NCI-H2227 treated with DMSO at 0.1 percent for 48 hours (cell line): ENCODE measurements around the gene RBM44.
"Not testable (repeated sequence)": the region's sequence is repeated elsewhere in the genome, so short reads cannot be mapped to it uniquely, and the experiment has no call there.

Source experiments
- DNase-seq: peaks from one replicate; lab custom pipeline; 2025; lab: John Stamatoyannopoulos, UW

RBM44 gene, protein sequence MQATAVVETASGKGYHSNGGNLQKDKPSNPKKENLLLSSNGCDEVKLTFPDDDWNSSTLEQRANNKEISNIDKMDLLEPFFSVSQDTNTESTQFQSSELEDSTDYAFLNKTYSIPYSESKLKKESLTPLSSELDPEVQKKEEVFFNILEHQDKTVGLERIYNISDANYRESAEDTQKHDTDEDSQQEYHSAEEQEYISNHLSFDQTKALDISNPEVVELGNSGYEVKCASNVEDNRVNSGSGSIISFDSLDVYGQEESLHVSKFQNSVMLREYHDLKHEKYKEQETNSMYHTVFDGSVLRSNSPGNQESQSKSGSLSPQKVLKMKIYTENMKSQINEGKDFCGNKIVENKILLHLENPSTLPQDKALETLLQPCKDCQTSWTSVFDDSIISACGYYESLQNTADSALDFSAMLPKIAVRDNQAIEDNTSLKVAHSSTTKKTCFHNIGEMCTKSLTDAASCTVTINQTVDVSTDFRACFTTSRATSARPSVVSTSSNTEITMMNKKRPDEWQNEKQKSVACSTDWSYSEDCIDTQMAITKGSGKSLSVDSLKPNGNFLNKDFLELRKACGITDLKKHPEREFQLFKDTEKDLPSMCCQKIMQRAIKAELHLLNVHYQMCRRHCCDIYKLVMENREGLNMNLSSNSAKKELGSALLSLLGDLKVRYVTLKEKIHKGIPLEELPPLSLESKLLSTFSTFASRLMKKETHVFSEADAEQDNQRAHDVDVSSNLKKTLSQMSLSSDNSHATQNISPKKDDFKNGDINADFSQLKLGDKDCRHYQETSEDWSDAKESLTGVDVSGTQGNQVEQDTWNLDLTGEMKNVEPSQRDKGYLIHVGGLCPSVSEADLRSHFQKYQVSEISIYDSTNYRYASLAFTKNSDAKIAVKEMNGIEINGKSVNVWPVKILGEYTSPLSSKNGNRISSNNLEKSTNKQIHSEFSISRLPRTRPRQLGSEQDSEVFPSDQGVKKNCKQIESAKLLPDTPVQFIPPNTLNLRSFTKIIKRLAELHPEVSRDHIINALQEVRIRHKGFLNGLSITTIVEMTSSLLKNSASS

DNA sequence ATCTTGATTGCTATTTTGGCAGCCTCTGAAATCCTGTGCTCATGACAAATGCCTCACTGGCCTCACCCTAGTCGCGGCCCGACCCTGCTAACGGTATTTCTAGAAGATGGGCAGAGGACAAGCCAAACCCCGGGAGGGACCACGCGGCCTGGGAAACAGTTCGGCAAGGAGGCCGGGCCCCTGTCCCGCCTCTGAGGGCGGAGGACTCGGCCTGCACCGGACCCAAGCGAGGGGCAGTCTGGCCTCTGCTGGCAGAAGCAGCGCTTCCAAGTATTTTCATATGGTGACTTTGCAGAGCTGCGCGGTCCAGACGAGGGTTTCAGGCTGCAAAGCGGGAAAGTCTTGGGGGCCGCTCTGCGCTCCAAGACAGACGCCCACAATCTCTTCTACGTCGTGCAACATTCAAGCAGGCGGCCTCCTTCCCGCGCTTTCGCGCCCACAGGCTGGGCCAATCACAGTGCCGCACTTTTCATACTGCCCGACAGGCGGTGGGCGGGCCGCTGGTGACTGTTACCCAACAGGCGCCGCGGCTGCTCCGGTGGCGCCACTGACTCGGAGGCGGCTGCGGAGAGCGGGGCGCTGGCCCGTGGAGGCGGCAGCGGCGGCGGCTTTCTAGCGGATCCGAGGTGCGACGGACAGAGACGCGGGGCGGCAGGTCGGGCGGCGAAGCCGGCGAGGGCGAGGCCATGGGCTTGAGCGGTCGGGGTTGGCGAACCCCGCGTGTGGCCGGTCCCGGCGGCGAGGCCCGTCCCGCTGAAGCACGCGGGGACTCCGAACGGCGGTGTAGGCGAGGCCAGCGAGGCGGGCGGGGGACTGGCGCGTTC lies at the start of gene RBM44:
Gene RBM44 (plus strand): TSS at position 544 of the 824 bp plus-strand sequence. CDS start 14,831 bp downstream, outside the sequence.
- no peak for DNase-seq

DNA sequence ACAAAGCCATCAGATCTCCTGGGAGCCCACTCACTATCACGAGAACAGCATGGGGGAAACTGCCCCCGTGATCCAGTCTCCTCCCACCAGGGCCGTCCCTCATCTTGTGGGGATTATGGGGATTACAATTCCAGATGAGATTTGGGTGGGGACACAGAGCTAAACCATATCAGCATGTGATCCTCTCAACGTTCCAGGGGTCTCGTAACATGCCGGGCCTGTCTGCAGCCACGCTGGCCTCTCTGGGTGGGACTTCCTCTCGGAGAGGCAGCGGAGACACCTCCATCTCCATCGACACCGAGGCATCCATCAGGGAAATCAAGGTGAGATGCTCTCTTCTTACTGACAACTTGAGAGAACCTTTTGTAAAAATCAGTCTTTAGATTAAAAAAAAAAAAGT lies 49.6 kb upstream of the RBM44 start:
- no peak for DNase-seq

- DNase-seq: no peak
These were observed 48.6 kb upstream of the RBM44 start for GRCh38 chr2:237749961-237750360.

DNA sequence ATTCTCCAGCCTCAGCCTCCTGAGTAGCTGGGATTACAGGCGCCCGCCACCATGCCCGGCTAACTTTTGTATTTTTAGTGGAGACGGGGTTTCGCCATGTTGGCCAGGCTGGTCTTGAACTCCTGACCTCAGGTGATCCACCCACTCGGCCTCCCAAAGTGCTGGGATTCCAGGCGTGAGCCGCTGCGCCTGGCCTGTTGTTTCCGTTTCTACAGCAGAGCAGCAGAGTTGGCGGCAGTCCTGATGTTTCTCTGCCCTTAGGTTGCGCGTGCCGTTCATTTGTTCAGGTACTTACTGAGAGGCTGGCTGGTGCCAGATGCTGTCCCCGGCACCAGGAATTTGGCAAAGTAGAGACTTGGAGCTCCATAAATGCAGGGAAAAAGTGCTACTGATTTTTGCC lies 48.1 kb upstream of the RBM44 start:
- not testable (repeated sequence) for DNase-seq

- no peak for DNase-seq
These were observed 45.8 kb upstream of the RBM44 start for GRCh38 chr2:237752761-237753165.

DNA sequence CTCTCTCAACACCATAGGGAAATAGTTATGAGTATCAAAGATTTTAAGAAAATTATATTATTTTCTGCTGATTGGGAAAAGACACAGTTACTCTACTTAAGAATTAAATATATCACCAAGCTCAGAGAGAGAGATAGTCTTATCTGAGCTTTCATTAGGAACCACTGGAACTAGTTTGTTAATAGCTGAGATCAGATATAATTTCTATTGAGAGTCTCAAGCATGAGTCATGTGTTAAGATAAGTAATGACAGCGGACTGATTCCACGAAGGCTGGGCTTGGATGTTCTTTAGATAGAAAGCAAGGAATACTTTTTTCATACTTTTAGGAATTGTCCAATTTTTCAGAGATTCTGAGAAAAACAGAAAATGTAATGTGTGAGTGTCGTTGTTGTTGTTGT lies 44.4 kb upstream of the RBM44 start:
- DNase-seq: no peak

GRCh38 chr2:237754626-237755248 lies 43.8 kb upstream of the RBM44 start:
- DNase-seq: no peak

GRCh38 chr2:237757616-237758015 lies 41.0 kb upstream of the RBM44 start:
- DNase-seq: no peak

DNA sequence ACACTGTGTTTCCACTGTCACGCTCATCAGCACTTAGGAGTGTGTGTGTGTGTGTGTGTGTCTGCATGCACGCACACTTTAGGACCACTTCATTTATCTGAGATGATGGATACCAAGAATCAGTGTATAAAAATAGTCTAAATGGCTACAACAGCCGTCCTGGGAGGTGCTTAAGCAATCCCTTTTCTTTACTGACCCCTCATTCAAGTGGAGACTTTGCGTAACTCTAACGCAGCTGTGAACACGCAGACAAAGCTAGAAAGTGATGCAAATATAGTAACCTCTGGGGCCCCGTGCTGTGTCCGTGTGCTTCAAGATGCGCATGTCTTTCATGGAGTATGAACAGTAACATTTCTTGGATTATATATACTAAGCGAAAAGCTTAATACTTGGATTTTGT lies 40.4 kb upstream of the RBM44 start:
- no peak for DNase-seq

- DNase-seq: no peak
These were observed 39.4 kb upstream of the RBM44 start for GRCh38 chr2:237759176-237759575.

DNA sequence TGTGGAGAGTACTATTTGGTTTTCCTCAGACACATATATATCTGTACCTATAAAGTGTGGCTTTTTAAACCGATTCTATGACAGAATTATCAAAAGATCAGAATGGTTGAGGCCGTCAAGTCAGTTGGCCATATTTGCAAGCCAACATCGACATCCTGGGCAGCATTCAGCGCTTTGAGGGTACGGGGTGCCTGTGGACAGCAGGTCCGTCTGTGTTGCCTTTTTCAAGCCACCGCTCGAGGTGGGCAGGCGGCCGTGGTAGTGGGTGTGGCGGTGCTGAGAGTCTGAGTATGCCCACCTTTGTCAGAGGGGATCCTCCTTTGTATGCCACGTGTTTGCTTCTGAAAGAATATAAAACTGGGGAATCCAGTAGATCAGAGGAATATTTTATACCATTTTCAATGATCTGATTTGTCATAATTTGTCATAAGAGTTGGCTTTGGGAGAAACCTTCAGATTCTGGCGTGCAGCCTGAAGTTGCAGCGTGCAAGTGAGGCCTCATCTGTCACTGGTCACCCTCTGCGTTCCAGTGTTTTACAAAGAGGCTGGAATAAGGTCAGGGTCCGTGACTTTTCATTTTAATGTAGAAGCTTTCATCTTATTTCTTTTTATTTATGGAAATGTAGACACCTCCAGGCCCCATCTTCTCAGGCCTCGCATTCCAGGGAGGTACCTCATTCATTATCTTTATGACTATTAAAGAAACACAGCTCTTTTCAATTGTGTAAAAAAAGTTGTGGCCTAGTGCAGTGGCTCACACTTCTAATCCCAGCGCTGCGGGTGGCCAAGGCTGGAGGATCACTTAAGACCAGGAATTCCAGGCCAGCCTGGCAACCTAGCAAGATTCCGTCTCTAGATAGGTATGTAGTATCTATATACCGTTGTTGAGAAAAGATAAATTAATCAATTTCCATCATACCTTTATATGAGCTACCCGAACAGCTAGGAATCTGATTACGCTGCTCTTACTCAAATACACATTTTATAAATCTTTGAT lies 37.8 kb upstream of the RBM44 start:
- DNase-seq: no peak

DNA sequence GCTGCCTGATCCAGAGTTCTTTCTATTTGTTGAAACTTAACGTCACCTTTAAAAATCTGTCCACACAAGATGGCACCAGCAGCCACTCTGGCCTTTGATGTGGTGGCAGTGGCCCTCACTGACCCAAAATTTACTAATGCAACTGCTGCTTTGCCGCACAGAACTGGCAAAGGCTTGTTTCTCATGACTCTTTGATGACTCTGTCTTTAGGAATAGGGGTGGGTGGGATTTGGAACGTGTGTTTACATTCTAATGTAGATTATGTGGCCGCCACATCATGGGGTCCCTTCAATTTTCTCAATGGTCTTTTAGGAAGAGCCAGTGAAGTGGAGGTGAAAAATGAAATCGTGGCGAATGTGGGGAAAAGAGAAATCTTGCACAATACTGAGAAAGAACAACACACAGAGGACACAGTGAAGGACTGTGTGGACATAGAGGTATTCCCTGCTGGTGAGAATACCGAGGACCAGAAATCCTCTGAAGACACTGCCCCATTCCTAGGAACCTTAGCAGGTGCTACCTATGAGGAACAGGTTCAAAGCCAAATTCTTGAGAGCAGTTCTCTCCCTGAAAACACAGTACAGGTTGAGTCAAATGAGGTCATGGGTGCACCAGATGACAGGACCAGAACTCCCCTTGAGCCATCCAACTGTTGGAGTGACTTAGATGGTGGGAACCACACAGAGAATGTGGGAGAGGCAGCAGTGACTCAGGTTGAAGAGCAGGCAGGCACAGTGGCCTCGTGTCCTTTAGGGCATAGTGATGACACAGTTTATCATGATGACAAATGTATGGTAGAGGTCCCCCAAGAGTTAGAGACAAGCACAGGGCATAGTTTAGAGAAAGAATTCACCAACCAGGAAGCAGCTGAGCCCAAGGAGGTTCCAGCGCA lies 36.0 kb upstream of the RBM44 start:
- not testable (repeated sequence) for DNase-seq

GRCh38 chr2:237763812-237764211 lies 34.8 kb upstream of the RBM44 start:
- DNase-seq: no peak

DNA sequence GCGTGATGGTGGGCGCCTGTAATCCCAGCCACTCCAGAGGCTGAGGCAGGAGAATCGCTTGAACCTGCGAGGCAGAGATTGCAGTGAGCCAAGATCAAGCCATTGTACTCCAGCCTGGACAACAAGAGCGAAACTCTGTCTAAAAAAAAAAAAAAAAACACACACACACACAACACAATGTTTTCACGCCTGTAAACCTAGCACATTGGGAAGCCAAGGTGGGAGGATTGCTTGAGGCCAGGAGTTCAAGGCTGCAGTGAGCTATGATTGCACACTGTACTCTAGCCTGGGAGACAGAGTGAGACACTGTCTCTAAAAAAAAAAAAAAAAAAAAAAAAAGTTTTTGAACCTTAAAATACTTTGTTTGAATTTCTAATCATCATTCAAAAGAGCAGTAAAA lies 33.5 kb upstream of the RBM44 start:
- DNase-seq: not testable (repeated sequence)

DNA sequence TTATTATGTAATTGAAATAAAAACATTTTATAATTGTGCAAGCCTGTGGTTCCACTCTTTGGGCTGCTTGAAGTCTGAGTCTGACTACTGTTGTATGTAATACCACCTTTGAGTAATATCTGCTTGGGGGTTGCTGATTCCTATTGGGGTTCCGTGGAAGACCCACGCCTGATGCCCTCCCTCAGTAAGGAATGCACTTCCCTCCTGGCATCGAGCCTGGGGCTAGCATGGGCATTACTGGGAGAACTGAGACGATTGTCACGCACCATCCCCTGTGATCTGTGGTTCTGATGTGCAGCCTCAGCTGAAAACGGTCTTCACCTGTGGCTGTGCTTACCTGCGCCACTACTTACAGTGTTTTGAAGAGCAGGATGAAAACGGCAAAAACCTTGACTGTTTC lies 32.7 kb upstream of the RBM44 start:
- DNase-seq: no peak

GRCh38 chr2:237766340-237766739 lies 32.2 kb upstream of the RBM44 start:
- DNase-seq: no peak

DNA sequence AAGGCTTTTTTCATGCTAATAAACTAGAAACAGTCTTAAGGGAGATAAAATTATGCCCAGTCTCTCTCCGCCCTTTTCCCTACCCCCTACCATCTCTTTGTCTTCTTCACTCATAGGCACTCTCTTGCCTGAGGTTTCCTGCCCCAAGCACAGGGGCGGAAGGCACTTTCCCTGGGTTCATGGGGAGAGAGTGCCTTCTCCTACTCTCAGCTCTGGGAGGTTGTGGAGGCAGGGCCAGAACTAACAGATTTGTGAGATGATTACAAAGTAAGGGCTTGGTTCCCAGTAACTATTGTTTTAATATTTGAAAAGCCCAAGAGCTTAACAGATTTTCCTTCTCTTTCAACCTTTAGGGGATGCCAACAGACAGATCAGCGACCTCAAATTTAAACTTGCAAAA lies 26.1 kb upstream of the RBM44 start:
- no peak for DNase-seq

- DNase-seq: no peak
These were observed 24.8 kb upstream of the RBM44 start for GRCh38 chr2:237773826-237774225.
